ENCODE results near the gene IRAG1.

- TF ChIP-seq CTCF (IDR thresholded peaks at IDR 0.05; ENCODE audit: extremely low read depth in 1 of 2, insufficient read depth in 1 of 2, low read depth in 1 of 2, low read length in 2 of 2) (no peak), POLR2AphosphoS5 (IDR thresholded peaks at IDR 0.05; ENCODE audit: insufficient read depth, low read depth, low read length) (no peak)
Measured at GRCh38 chr11:10653261-10653660, 40.3 kb downstream of the IRAG1 start.

Measured in endothelial cell of umbilical vein (primary cell).